ENCODE measurements around the gene CFAP126.
"Not testable (repeated sequence)": the region's sequence is repeated elsewhere in the genome, so short reads cannot be mapped to it uniquely, and the experiment has no call there.

The CFAP126 gene

GRCh38 chr1:161367684-161368400 lies at the start of gene CFAP126:
CFAP126 (minus strand) TSS chr1:161367876; CDS start chr1:161367868, 8 bp downstream.
- DNase-seq, result peak; percentile 23

GRCh38 chr1:161413050-161413449 lies 45.4 kb upstream of the CFAP126 start:
- DNase-seq, result not testable (repeated sequence)

GRCh38 chr1:161410636-161410970 lies 42.9 kb upstream of the CFAP126 start:
- DNase-seq, result not testable (repeated sequence)

- DNase-seq, result peak; percentile 19
Observed at GRCh38 chr1:161409848-161410635, 42.4 kb upstream of the CFAP126 start.

- DNase-seq, result no peak
Observed at GRCh38 chr1:161408429-161409052, 40.9 kb upstream of the CFAP126 start.

- no peak for DNase-seq
Observed at GRCh38 chr1:161407451-161407985, 39.8 kb upstream of the CFAP126 start.

GRCh38 chr1:161406551-161406950 lies 38.9 kb upstream of the CFAP126 start:
- DNase-seq, result not testable (repeated sequence)

- DNase-seq, result no peak
Observed at GRCh38 chr1:161404051-161404597, 36.4 kb upstream of the CFAP126 start.

GRCh38 chr1:161402446-161402845 lies 34.8 kb upstream of the CFAP126 start:
- no peak for DNase-seq

GRCh38 chr1:161399257-161399998 lies 31.8 kb upstream of the CFAP126 start:
- DNase-seq, result peak; percentile 87

- DNase-seq, result no peak
Observed at GRCh38 chr1:161398900-161399256, 31.2 kb upstream of the CFAP126 start.

- not testable (repeated sequence) for DNase-seq
Observed at GRCh38 chr1:161397038-161397437, 29.4 kb upstream of the CFAP126 start.

- no peak for DNase-seq
Observed at GRCh38 chr1:161393151-161393550, 25.5 kb upstream of the CFAP126 start.

- no peak for DNase-seq
Observed at GRCh38 chr1:161391611-161392010, 23.9 kb upstream of the CFAP126 start.

GRCh38 chr1:161391136-161391535 lies 23.5 kb upstream of the CFAP126 start:
- DNase-seq, result not testable (repeated sequence)

GRCh38 chr1:161390559-161390858 lies 22.8 kb upstream of the CFAP126 start:
- DNase-seq, result no peak

GRCh38 chr1:161389691-161390558 lies 22.2 kb upstream of the CFAP126 start:
- peak; percentile 97 for DNase-seq

- not testable (repeated sequence) for DNase-seq
Observed at GRCh38 chr1:161389158-161389557, 21.5 kb upstream of the CFAP126 start.

GRCh38 chr1:161388639-161389038 lies 21.0 kb upstream of the CFAP126 start:
- DNase-seq, result no peak

GRCh38 chr1:161382214-161383019 lies 14.7 kb upstream of the CFAP126 start:
- no peak for DNase-seq

GRCh38 chr1:161381707-161382106 lies 14.0 kb upstream of the CFAP126 start:
- no peak for DNase-seq
